Choroid plexus epithelial cell (primary cell): ENCODE measurements around the gene MTPN.

Experiments
- DNase-seq: peaks from one replicate; pipeline ENCODE4 v3.0.0-alpha.2; 2010; ENCODE audit warnings: low read depth
- H3K4me3 ChIP-seq: 2 replicates; pipeline ENCODE4 v1.5.1; 2011; ENCODE audit warnings: low read depth, mild to moderate bottlenecking, control low read depth, low read length, moderate library complexity
- CTCF ChIP-seq: conservative IDR thresholded peaks from 2 replicates; pipeline ENCODE4 v1.5.1; 2011; ENCODE audit warnings: low read depth, mild to moderate bottlenecking, control low read depth, inconsistent platforms, low read length, moderate library complexity

Gene MTPN

GRCh38 chr7:135946289-135947055 lies 30.7 kb downstream of the MTPN start:
- H3K4me3 ChIP-seq: no peak overlapping the region
- DNase-seq: no peak
- no peak for TF ChIP-seq CTCF

GRCh38 chr7:135944753-135945152 lies 32.4 kb downstream of the MTPN start:
- H3K4me3 ChIP-seq: no peak overlapping the region
- TF ChIP-seq CTCF: no peak
- DNase-seq: no peak

- DNase-seq: peak; percentile 52
- no peak for TF ChIP-seq CTCF
- H3K4me3 ChIP-seq: no peak overlapping the region
Observed at GRCh38 chr7:135943134-135943879, 33.9 kb downstream of the MTPN start.

- no peak for TF ChIP-seq CTCF
- no peak for DNase-seq
- H3K4me3 ChIP-seq: no peak overlapping the region
Observed at GRCh38 chr7:135942614-135943013, 34.5 kb downstream of the MTPN start.

GRCh38 chr7:135940077-135941075 lies 36.8 kb downstream of the MTPN start:
- no peak for DNase-seq
- no peak overlapping the region for H3K4me3 ChIP-seq
- TF ChIP-seq CTCF: no peak

- no peak overlapping the region for H3K4me3 ChIP-seq
- DNase-seq: peak; percentile 18
- TF ChIP-seq CTCF: no peak
Observed at GRCh38 chr7:135939261-135939812, 37.8 kb downstream of the MTPN start.
